Coronary artery (tissue), 2 donors: ENCODE data around the gene GCNT1.
A peak's percentile ranks its signal among the peaks of the same experiment; 100 is the strongest.
"Not testable (repeated sequence)": the region's sequence is repeated elsewhere in the genome, so short reads cannot be mapped to it uniquely, and the experiment has no call there.

Experiments used
- DNase-seq: peaks from one replicate; pipeline ENCODE4 v3.0.0-alpha.2; 2017; ENCODE audit warnings: low spot score
- H3K27ac ChIP-seq, 2 donors: fragments of 200-600 bp; sonication (generic); one replicate each; pipeline ENCODE4 v1.5.1; 2016 to 2019
- H3K4me3 ChIP-seq: fragments of 200-600 bp; sonication (generic); 2 replicates; pipeline ENCODE4 v1.5.1; 2016; ENCODE audit warnings: mild to moderate bottlenecking, moderate library complexity
- CTCF ChIP-seq: fragments of 200-600 bp; sonication (generic); IDR thresholded peaks from one replicate; pipeline ENCODE4 v1.5.1; 2019; ENCODE audit warnings: antibody characterized with exemption

The GCNT1 gene

GRCh38 chr9:76528642-76529190, 69.7 kb downstream of the GCNT1 start:
- TF ChIP-seq CTCF = no peak
- no peak for DNase-seq
- Histone ChIP-seq H3K4me3 (no peak overlapping the region), H3K27ac (no peak overlapping the region)

GRCh38 chr9:76529653-76530052, 70.7 kb downstream of the GCNT1 start:
- no peak for TF ChIP-seq CTCF
- no peak for DNase-seq
- H3K4me3 ChIP-seq = no peak overlapping the region
- H3K27ac ChIP-seq = no peak overlapping the region

- H3K4me3 ChIP-seq = no peak overlapping the region
- TF ChIP-seq CTCF = no peak
- peak overlapping the region in 1 of 2 donors; percentile 26 for H3K27ac ChIP-seq
- no peak for DNase-seq
Observed at GRCh38 chr9:76530458-76531110, 71.6 kb downstream of the GCNT1 start.

- DNase-seq = no peak
- Histone ChIP-seq H3K4me3 (no peak overlapping the region), H3K27ac (no peak overlapping the region)
- TF ChIP-seq CTCF = no peak
Observed at GRCh38 chr9:76531231-76531780, 72.3 kb downstream of the GCNT1 start.

- H3K27ac ChIP-seq, H3K4me3 ChIP-seq: not testable (repeated sequence)
Observed at GRCh38 chr9:76532877-76533276, 73.9 kb downstream of the GCNT1 start.

GRCh38 chr9:76534026-76534425, 75.0 kb downstream of the GCNT1 start:
- no peak for TF ChIP-seq CTCF
- Histone ChIP-seq H3K27ac (peak overlapping the region in 1 of 2 donors; percentile 20), H3K4me3 (no peak overlapping the region)
- DNase-seq = no peak

More at GRCh38 chr9:76532877-76533276, 73.9 kb downstream of the GCNT1 start:
- not testable (repeated sequence) for DNase-seq

- DNase-seq = no peak
- Histone ChIP-seq H3K4me3 (no peak overlapping the region), H3K27ac (no peak overlapping the region)
- no peak for TF ChIP-seq CTCF
Observed at GRCh38 chr9:76537150-76537646, 78.2 kb downstream of the GCNT1 start.
